ENCODE results near the gene PROB1.
"Not testable (repeated sequence)": the region's sequence is repeated elsewhere in the genome, so short reads cannot be mapped to it uniquely, and the experiment has no call there.

GRCh38 chr5:139440416-139440815, 45.5 kb upstream of the PROB1 start:
- TF ChIP-seq CTCF (IDR thresholded peaks at IDR 0.05 in 4 of 5, conservative IDR thresholded peaks at IDR 0.05 in 1 of 5); POLR2A (IDR thresholded peaks at IDR 0.05): not testable (repeated sequence)

Data from gastrocnemius medialis (tissue), 4 donors.